DLD1 (cell line): ENCODE results near the gene ARHGAP24.
"Not testable (repeated sequence)": the region's sequence is repeated elsewhere in the genome, so short reads cannot be mapped to it uniquely, and the experiment has no call there.

Experiments used
- in situ Hi-C: cut with HindIII; loops from 2 replicates; pipeline ENCODE4 v1.10.0; 2017; ENCODE audit warnings: low sequenced_read_pairs

The ARHGAP24 gene

GRCh38 chr4:85642356-85643100 is 167.6 kb downstream of the ARHGAP24 start:
- in situ Hi-C loops: loop anchor here (5.0 kb wide), 1 partner anchor 80 kb away; no protein-coding TSS in a partner anchor

DNA sequence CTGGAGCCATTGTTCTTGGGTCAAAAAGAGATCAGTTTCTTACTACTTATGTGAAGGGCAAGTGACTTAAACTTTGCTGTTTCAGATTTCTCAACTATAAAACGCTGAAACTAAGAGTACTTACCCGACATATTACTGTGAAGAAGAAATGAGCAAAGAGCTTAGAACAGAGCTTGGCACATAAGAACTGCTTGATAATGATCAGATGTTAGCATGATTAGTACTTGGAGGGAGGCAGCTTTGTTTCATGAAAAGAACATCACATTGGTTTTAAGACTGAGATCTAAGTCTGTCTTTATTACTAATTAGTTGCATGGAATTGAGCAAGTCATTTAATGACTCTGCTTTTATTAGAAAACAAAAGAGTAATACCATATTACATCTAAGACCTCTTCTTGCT is 169.1 kb downstream of the ARHGAP24 start:
- in situ Hi-C loops: loop anchor here (5.0 kb wide), 1 partner anchor 78 kb away; no protein-coding TSS in a partner anchor

DNA sequence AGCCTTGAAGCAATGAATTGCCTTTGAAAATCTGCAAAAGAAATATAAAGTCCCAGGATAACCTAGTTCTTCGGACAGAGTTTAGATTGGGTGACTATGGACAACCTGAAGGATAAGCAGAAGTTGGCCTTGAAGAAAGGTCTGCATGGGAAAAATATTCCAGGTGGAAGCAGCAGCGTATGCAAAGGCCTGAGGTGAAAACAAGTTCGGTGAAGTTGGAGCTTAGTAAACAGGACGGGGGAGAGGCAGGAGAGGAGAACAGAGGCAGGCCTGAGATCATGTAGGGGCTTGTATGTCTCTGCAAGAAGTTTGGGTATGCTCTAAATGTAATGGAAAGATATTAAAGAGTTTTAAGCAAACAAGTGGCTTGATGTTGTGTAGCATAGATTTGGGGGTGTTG is 176.0 kb downstream of the ARHGAP24 start:
- in situ Hi-C loops: no loop called here

DNA sequence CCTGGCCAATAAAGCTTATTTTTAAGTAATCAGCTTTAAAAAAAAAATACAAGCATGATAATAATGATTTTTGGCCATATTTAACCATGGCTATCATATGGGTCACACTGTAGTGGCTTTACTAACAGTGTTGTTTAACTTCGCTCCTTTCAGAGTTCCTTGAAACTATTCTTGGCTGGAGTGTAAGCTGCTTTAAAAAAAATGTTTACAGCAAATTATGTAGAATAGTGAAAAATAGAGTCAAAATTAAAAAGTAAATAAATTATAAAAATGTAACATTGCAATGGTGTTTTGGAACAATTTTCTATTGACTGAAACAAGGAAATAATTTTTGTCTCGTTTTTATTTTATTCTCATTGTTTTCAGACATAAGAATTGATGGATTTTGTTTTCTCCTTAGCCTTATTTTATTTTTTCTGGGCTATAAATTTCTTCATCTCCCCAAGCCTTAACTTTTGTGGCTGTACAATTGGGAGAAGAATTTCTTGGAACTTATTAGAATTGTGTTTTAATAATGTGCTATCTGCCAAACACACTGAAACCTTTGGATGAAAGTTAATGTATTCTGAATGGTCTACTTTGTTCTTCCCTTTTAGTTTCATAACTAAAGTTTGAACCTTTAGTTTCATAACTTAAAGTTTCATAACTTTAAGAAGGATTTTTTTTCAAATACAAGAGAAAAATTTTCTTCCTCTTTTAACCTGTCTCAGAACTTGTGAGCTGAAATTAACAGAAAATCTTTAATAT is 182.0 kb downstream of the ARHGAP24 start:
- in situ Hi-C loops: no loop called here

DNA sequence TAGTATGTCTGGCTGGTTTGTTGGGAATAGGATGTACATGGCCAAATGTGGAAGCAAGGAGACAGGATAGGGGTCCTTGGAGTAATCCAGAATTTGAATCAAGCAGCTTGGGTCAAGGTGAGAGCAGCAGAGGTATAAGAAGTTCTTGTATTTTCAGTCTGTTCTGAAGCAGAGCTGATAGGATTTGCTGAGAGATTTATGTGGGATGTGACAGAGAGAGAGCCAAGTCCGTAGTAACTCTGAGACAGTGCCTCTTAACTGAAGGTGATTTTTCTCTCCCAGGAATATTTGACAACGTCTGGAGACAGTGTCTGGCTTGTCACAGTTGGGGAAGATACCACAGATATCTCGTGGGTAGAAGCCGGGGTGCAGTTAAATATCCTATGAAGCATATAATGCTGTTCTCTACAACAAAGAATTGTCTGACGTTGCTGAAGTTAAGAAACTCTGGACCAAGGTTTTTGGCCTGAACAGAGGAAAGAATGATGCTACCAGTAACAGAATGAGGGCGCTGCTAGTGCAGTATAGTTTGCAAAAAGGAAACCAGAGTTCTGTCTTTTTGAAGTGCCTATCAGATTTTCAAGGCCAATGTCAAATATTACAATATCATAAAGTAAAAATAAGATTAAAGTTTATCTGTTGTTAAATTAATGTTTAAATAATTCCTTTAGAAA is 184.0 kb downstream of the ARHGAP24 start:
- in situ Hi-C loops: no loop called here

DNA sequence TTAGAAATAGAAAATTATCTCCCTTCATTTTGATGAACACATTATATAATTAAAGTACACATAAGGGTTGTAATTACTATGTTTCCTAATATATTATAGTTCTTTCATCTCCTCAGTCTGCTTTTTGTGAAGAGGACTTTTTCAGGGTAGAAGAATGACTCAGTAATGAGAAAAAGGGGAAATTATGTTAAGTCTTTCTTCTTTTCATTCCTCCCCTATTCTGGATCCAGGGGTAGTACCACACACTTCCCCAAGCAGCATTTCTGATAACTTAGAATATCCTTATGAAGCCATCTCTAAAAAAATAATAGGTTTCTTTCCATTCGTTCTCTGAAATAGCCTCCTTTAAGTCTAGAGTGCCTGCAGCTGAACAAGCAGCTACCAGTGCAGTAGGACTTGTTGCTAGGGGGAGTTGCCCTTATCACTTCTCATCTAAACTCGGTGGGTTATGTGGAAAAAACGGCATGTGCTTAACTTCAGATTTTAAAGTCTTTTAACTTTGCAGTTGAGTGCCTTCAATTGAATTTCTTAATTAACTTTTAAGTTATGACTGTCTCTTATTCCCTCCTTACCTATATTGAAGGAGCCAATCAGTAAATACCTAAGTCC is 184.8 kb downstream of the ARHGAP24 start:
- in situ Hi-C loops: no loop called here

DNA sequence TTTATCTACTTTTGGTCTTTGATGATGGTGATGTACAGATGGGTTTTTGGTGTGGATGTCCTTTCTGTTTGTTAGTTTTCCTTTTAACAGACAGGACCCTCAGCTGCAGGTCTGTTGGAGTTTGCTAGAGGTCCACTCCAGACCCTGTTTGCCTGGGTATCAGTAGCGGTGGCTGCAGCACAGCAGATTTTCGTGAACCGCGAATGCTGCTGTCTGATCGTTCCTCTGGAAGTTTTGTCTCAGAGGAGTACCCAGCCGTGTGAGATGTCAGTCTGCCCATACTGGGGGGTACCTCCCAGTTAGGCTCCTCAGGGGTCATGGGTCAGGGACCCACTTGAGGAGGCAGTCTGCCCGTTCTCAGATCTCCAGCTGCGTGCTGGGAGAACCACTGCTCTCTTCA is 191.7 kb downstream of the ARHGAP24 start:
- in situ Hi-C loops: not testable (repeated sequence)

GRCh38 chr4:85669204-85669603 is 194.3 kb downstream of the ARHGAP24 start:
- in situ Hi-C loops: no loop called here

DNA sequence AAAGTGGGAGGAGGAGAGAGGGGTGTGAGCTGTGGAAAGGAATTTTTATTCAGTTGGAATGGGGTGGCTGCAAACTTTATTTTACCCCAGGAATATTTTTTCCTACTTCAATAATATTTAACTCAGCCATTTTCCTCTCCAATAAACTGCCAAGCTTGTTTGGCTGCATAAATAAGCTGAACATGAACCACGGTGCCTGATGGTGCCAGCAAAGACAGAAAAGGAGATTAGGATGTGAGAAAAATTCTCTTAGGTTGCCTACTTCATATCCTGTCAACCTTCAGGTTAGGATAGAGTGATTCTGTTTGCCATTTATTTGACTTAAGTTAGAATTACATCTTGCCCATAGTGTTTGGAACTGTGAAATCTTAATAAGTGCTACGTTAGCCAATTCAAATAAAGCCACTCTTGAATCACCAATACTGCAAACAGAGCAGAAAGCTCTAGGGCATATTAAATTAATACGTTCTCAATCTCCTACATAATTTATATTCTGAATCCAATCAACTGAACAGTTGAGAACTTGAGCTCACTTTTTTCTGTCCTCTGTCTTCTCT is 195.1 kb downstream of the ARHGAP24 start:
- in situ Hi-C loops: no loop called here

DNA sequence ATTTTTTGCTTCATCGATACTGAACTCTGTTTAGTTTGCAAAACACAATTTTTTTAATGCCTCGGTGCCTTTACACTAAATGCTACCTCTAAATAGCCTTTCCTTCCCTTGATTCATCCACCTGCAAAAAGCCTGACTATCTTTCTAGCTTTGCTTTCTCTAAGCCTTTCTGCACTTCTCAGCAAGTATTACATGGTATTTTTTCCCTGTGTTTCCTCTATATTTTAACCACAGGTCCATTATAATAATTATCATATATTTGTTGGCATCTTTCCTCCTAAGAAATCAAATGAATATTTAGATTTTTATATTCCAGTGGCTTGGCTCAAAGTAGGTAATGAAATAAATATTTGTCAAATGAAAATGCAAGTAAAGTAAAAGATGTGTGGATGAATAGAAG is 196.2 kb downstream of the ARHGAP24 start:
- in situ Hi-C loops: no loop called here

- in situ Hi-C loops: no loop called here
These were observed 197.2 kb downstream of the ARHGAP24 start for GRCh38 chr4:85672116-85672515.

- in situ Hi-C loops: no loop called here
These were observed 198.0 kb downstream of the ARHGAP24 start for GRCh38 chr4:85672959-85673358.

DNA sequence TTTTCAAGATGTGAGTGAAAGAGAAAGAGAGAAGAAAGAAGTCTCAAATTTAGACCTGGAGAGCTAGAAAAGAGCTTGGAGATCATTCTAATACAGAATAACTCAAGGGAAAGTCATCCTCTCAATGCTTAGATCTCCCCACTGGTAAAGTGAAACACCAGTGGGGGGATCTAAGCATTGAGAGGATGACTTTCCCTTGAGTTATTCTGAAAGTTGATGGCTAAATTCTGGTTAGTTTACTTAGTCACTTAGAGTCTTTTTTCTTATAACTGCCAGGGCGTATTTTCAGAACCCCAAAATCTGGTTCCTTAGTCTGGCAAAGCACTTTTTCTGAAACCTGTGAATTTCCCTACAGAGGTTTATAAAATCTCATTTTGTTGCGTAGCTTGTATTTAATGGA is 198.6 kb downstream of the ARHGAP24 start:
- in situ Hi-C loops: no loop called here

GRCh38 chr4:85675076-85676049 is 200.4 kb downstream of the ARHGAP24 start:
- in situ Hi-C loops: no loop called here

DNA sequence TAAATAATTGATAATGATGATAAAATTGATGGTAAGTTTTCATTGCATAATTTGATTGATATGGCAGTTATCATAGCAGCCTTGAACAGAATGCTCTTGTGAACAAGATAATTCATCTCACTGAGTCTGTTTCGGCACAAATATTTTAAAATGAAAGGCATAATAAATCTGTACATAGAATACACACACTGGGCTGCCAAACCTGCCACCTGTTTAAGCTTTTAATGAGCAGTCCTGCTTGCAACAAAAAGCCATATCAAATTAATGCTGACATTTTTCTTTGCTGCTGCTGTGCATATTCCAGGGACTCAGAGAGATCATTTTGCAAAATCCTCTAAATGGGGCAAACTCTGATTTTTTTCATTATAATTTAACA is 201.1 kb downstream of the ARHGAP24 start:
- in situ Hi-C loops: no loop called here

DNA sequence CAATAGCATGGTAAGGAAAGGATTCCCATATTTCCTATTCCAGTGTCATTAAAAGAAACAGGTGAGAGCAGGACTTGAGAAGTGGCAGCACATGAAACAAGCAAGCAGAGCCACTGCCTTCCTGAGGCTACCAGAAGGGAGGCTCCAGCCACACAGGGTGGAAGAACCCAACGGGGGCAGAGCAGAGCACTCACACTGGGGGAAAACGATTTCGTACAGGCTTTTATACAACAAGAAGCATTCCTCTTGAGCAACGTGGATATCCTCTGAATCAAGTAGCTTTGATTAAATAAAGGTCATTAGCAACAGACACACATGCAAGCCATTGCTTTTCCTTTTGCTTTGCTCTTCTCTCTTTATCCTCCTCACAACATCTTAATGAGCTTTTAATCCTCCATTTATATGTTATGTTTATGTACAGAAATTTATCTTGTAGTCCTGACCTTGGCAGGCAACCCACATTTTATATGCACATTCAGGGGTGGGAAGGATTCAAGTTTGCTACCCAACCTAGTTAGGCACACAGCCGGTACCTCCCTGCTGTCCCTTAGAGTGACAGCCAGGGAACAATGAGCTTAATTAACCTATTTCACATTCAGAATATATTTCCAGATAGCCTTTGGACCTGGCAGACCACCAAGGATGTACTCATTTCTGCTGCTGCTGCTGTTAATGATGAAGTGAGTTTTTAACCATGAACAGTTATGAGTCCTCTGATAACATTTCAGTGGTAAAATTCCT is 202.1 kb downstream of the ARHGAP24 start:
- in situ Hi-C loops: no loop called here

GRCh38 chr4:85681221-85681657 is 206.3 kb downstream of the ARHGAP24 start:
- in situ Hi-C loops: no loop called here

- in situ Hi-C loops: no loop called here
These were observed 207.0 kb downstream of the ARHGAP24 start for GRCh38 chr4:85681921-85682320.

DNA sequence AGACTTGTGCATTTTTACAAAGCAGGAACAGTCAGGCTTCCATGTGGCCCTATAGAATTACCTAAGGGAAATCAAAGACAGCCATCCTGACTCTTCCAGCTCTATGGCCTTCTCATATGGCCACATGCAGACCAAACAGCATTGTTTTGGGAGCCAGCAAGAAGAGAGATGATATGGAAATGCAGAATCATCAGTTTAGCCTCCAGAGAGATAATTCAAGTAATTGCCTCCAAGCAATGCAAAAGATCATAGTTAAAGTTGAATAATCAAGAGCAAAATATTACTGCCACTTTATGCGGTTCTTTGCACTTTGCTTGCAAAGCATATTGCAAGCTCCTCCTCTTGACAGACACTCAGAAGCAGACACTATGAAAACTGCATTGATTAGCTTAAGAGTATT is 207.4 kb downstream of the ARHGAP24 start:
- in situ Hi-C loops: no loop called here
